Activated CD4-positive, alpha-beta T cell treated with anti-CD3 and anti-CD28 coated beads, Interleukin-2, amount 10 ng/mL, durations not matched to agents 7 days and 5 days (primary cell): ENCODE measurements around the gene ABCG1. TPM values are rescaled to one million over a fixed set of nuclear protein-coding genes. Genes with fewer than 3 reads are reported as not detected.

Source experiments
- CTCF ChIA-PET: fragments of 350-600 bp; sonication (Branson Sonifier 250); formaldehyde crosslinking; loops from one replicate; lab custom pipeline; 2021; ENCODE audit warnings: antibody characterized with exemption; lab: Charles Lee
- POLR2A ChIA-PET: fragments of 350-600 bp; sonication (Branson Sonifier 250); formaldehyde crosslinking; loops from one replicate; lab custom pipeline; 2021; ENCODE audit warnings: antibody characterized with exemption; lab: Charles Lee
- DNase-seq: peaks from one replicate; pipeline ENCODE4 v3.0.0-alpha.2; 2020
- H3K27ac Mint-ChIP-seq: one replicate; pipeline ENCODE4 v1.8.0; 2021; ENCODE audit warnings: mild to moderate bottlenecking, moderate library complexity, mixed read lengths
- H3K27me3 Mint-ChIP-seq: one replicate; pipeline ENCODE4 v1.8.0; 2021; ENCODE audit warnings: mixed read lengths
- H3K36me3 Mint-ChIP-seq: one replicate; pipeline ENCODE4 v1.8.0; 2021; ENCODE audit warnings: low read depth, mixed read lengths
- H3K4me1 Mint-ChIP-seq: one replicate; pipeline ENCODE4 v1.8.0; 2021; ENCODE audit warnings: mixed read lengths
- H3K4me3 Mint-ChIP-seq: one replicate; pipeline ENCODE4 v1.8.0; 2021; ENCODE audit warnings: mild to moderate bottlenecking, moderate library complexity, mixed read lengths
- H3K9me3 Mint-ChIP-seq: one replicate; pipeline ENCODE4 v1.8.0; 2021; ENCODE audit warnings: mixed read lengths
- total RNA-seq, 2 experiments: library from RNA; stranded (reverse); gene quantifications; one replicate each; pipeline ENCODE4 v1.2.3, GENCODE V29; 2021

ABCG1 gene
- total RNA-seq, 2 experiments from 2014 or later: 10.2 to 12.3 TPM

- Mint-ChIP-seq H3K27ac (no peak overlapping the region), H3K27me3 (no peaks in the 10 kb centered on the region), H3K4me1 (peaks cover 12% of the 10 kb centered on the region), H3K9me3 (no peaks in the 10 kb centered on the region), H3K4me3 (no peak overlapping the region), H3K36me3 (no peaks in the 10 kb centered on the region)
- CTCF ChIA-PET: interaction anchor here (0.7 to 4.0 kb wide), 5 partner anchors 9 to 115 kb away, joined by 3 to 52 read pairs (median 3); no protein-coding TSS in a partner anchor
- DNase-seq: no peak
- POLR2A ChIA-PET: no interaction called here
Observed at GRCh38 chr21:42261829-42262200, 42.9 kb downstream of the ABCG1 start.

GRCh38 chr21:42262831-42263231 is 43.9 kb downstream of the ABCG1 start:
- Mint-ChIP-seq H3K36me3 (peaks cover 1% of the 10 kb centered on the region), H3K27ac (no peak overlapping the region), H3K4me3 (no peak overlapping the region), H3K9me3 (no peaks in the 10 kb centered on the region), H3K4me1 (peaks cover 23% of the 10 kb centered on the region), H3K27me3 (no peaks in the 10 kb centered on the region)
- no peak for DNase-seq
- ChIA-PET POLR2A (no interaction called here), CTCF (interaction anchor here (1.0 to 2.3 kb wide), 3 partner anchors 9 to 11 kb away, joined by 3 to 5 read pairs (median 3); no protein-coding TSS in a partner anchor)

DNA sequence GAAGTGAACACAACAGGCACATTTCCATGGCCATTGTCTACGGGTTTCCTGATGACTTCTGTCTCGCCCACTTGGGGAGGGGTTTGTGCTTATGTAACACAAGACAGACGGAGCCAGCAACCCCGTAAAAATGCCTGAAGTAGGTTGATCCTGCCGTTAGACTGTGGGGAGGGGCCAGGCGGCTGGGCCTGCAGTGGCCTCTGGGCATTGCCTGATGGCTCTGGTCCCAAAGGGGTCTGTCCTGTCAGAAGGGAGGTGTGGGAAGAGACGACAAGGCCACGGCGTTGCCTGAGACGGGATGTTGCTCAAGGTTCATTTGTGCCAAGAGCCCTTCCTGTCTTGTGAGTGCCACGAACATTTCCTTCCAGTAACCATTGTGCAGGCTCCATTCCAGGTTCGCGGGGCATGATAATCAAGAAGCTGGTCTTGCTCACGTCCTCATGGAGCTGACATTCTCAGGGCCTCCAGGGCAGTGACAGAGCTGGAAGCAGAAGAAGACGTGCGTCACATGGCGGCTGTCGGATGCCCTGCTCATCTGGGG is 44.7 kb downstream of the ABCG1 start:
- H3K27ac Mint-ChIP-seq: peak overlapping the region; percentile 69
- no peak for DNase-seq
- H3K27me3 Mint-ChIP-seq: no peaks in the 10 kb centered on the region
- H3K9me3 Mint-ChIP-seq: no peaks in the 10 kb centered on the region
- peaks cover 26% of the 10 kb centered on the region for H3K4me1 Mint-ChIP-seq
- H3K36me3 Mint-ChIP-seq: peaks cover 1% of the 10 kb centered on the region
- H3K4me3 Mint-ChIP-seq: no peak overlapping the region
- CTCF ChIA-PET: interaction anchor here (1.0 to 2.3 kb wide), 2 partner anchors 8 to 11 kb away, joined by 3 to 5 read pairs; no protein-coding TSS in a partner anchor
- POLR2A ChIA-PET: no interaction called here

DNA sequence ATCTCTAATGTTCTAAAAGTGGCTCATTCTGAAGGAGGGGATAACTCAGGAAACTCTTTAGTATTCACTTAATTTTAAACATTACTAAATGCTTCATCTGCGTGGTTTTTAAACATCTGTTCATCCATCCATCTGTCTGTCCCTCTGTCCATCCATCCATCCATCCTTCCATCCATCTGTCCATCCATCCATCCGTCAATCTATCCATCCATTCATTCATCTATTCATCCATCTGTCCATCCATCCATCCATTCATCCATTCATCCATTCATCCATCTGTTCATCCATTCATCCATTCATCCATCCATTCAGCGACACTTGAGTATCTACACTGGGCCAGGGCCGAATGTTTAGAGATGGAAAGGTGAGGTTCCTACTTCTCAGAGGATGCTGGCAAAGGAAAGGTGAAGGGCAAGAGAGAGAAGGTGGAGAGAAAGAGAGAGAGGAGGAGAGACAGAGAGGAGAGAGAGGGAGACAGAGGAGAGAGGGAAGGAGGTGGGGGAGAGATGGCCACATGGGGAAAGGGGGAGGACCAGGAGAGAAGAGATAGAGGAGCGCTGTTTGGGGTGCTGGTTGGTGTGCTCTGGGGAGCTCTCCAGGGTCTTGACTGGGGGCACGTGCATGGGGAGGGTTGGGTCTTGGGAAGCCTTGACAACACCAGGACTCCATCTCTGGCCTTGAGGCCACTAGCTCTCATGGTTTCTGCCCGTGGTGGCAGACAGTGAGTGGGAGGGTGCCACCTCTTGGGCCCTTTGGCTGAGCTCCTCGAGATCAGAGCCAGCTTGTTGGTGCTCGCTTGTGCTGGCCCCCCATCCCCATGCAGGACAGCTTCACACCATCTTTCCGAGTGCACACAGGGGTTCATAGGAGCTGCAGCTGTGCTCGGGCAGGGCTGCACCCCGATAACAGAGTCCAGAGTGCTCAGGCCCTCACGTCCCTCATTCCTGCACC is 45.6 kb downstream of the ABCG1 start:
- Mint-ChIP-seq H3K36me3 (peaks cover 1% of the 10 kb centered on the region), H3K4me3 (no peak overlapping the region), H3K4me1 (peaks cover 34% of the 10 kb centered on the region), H3K9me3 (no peaks in the 10 kb centered on the region), H3K27me3 (no peaks in the 10 kb centered on the region), H3K27ac (no peak overlapping the region)
- no peak for DNase-seq
- POLR2A ChIA-PET: no interaction called here
- CTCF ChIA-PET: no interaction called here

DNA sequence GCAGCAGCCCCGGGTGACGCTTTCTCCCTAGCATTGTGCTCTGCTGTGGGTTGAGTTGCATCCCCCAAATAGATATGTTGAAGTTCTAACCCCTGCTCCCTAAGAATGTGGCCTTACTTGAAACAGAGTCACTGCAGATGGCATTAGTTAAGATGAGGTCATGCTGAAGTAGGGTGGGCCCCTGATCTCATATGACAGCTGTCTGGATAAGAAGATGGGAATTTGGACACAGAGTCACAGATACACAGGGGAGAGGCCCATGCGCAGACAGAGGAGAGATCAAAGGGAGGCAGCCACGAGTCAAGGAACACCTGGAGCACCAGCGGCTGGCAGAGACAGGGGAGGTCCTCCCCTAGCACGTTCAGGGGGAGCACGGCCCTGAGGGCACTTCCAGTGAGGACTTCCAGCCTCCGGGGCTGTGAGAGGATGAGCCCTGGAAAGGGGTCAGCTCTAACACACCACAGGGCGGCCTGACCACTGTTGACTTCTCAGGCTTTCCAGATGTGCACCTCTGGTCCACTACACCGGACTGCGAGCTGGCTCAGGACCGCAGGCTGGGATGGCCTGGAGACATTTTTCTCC is 46.4 kb downstream of the ABCG1 start:
- Mint-ChIP-seq H3K27ac (no peak overlapping the region), H3K36me3 (peaks cover 1% of the 10 kb centered on the region), H3K9me3 (no peaks in the 10 kb centered on the region), H3K4me1 (peaks cover 37% of the 10 kb centered on the region), H3K27me3 (no peaks in the 10 kb centered on the region), H3K4me3 (no peak overlapping the region)
- CTCF ChIA-PET: interaction anchor here (0.9 kb wide), 1 partner anchor 125 kb away, joined by 4 read pairs; no protein-coding TSS in a partner anchor
- POLR2A ChIA-PET: no interaction called here
- DNase-seq: no peak

DNA sequence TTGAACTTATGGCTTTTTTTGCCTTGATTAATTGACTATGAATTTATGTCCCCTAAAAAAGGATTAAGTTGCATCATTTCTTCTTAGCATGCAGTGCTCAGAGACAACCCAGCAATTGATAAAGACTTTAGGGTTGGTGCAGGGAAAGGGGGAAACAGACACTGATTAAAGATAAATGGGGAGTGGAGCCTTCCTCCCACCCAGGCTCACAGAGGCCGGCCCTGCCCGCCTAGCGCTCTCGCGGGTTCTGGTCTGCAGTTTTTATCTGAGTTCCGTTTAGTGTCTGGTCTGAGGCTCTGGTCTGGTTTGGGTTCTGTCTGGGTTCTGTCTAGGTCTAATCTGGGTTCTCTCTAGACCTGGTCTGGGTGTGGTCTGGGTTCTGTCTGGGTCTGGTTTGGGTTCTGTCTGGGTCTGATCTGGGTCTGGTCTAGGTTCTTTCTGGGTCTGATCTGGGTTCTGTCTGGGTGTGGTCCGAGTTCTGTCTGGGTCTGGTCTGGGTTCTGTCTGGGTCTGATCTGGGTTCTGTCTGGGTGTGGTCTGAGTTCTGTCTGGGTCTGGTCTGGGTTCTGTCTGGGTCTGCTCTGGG is 48.1 kb downstream of the ABCG1 start:
- ChIA-PET CTCF (no interaction called here), POLR2A (no interaction called here)
- Mint-ChIP-seq H3K4me1 (peaks cover 37% of the 10 kb centered on the region), H3K36me3 (peaks cover 1% of the 10 kb centered on the region), H3K27me3 (no peaks in the 10 kb centered on the region), H3K4me3 (no peak overlapping the region), H3K27ac (peak overlapping the region; percentile 84), H3K9me3 (no peaks in the 10 kb centered on the region)
- DNase-seq: no peak

DNA sequence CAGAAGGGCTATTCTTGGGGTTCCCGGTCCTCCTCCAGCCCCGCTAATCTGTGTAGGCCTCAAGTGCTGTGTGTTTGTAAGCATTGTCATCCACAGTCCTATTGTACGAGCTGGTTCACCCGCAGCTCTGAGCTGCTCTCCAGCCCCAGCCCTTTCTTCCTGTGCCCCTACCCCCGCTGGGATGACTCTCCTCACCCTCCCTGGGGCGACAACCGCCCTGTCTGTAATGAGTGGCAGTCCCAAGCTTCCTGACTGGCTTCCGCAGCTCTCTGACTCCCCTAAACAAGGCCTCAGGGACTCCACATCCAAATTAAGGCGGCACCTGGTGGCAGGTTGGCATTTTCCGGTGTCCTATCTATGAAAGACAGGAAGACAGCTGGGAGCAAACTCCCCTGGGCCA is 50.4 kb downstream of the ABCG1 start:
- CTCF ChIA-PET: interaction anchor here (0.6 to 2.5 kb wide), 7 partner anchors 11 to 123 kb away, joined by 3 to 13 read pairs (median 4); no protein-coding TSS in a partner anchor

GRCh38 chr21:42271065-42271464 is 52.1 kb downstream of the ABCG1 start:
- CTCF ChIA-PET: interaction anchor here (0.9 to 2.5 kb wide), 7 partner anchors 8 to 126 kb away, joined by 3 to 13 read pairs (median 4); no protein-coding TSS in a partner anchor
- H3K9me3 Mint-ChIP-seq: no peaks in the 10 kb centered on the region
- peaks cover 1% of the 10 kb centered on the region for H3K36me3 Mint-ChIP-seq
- H3K27me3 Mint-ChIP-seq: no peaks in the 10 kb centered on the region
- H3K4me3 Mint-ChIP-seq: no peak overlapping the region
- POLR2A ChIA-PET: no interaction called here
- H3K27ac Mint-ChIP-seq: no peak overlapping the region
- H3K4me1 Mint-ChIP-seq: peaks cover 34% of the 10 kb centered on the region
- DNase-seq: no peak

More for the DNA sequence above, 50.4 kb downstream of the ABCG1 start:
- Mint-ChIP-seq H3K9me3 (no peaks in the 10 kb centered on the region), H3K27ac (peak overlapping the region; percentile 87), H3K36me3 (peaks cover 1% of the 10 kb centered on the region), H3K4me1 (peaks cover 36% of the 10 kb centered on the region), H3K27me3 (no peaks in the 10 kb centered on the region), H3K4me3 (no peak overlapping the region)
- POLR2A ChIA-PET: interaction anchor here (0.6 kb wide), 1 partner anchor 192 kb away, joined by 3 read pairs; no protein-coding TSS in a partner anchor
- no peak for DNase-seq

- no peak overlapping the region for H3K27ac Mint-ChIP-seq
- H3K4me1 Mint-ChIP-seq: peaks cover 25% of the 10 kb centered on the region
- no peak for DNase-seq
- no peaks in the 10 kb centered on the region for H3K36me3 Mint-ChIP-seq
- H3K27me3 Mint-ChIP-seq: no peaks in the 10 kb centered on the region
- POLR2A ChIA-PET: interaction anchor here (0.7 kb wide), 1 partner anchor 345 kb away, joined by 3 read pairs; no protein-coding TSS in a partner anchor
- CTCF ChIA-PET: interaction anchor here (0.8 to 1.9 kb wide), 5 partner anchors 9 to 127 kb away, joined by 3 to 5 read pairs (median 3); no protein-coding TSS in a partner anchor
- H3K9me3 Mint-ChIP-seq: no peaks in the 10 kb centered on the region
- no peak overlapping the region for H3K4me3 Mint-ChIP-seq
Observed at GRCh38 chr21:42272109-42272962, 53.4 kb downstream of the ABCG1 start.

DNA sequence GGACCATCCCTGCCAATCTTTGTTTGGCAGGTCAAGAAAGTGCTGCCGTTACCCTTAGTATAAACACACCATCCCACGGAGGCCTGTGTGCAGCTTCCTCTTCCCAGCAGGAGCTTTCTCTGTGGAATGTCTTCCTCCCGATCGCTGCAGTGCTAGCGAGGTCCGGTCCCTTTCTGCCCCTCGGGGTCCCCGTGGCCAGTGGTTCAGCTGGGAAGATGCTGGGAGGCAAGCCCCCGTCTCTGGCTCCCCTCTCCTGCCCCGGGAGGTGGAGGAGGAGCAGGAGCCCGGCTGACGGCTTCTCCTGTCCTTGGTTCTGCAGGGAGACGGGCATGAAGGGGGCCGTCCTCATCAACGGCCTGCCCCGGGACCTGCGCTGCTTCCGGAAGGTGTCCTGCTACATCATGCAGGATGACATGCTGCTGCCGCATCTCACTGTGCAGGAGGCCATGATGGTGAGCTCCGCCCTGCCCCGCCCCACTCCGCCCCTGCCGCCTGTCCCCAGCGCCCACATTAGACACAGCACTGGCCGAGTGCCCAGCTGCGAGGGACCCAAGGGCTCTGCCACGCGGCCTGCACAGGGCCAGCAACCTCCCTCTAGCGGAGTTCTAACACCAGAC is 54.2 kb downstream of the ABCG1 start:
- Mint-ChIP-seq H3K4me1 (peaks cover 17% of the 10 kb centered on the region), H3K27ac (no peak overlapping the region), H3K27me3 (no peaks in the 10 kb centered on the region), H3K36me3 (no peaks in the 10 kb centered on the region), H3K9me3 (no peaks in the 10 kb centered on the region), H3K4me3 (no peak overlapping the region)
- no peak for DNase-seq
- CTCF ChIA-PET: interaction anchor here (0.8 to 2.0 kb wide), 3 partner anchors 10 to 14 kb away, joined by 3 to 6 read pairs (median 5); no protein-coding TSS in a partner anchor
- POLR2A ChIA-PET: no interaction called here

DNA sequence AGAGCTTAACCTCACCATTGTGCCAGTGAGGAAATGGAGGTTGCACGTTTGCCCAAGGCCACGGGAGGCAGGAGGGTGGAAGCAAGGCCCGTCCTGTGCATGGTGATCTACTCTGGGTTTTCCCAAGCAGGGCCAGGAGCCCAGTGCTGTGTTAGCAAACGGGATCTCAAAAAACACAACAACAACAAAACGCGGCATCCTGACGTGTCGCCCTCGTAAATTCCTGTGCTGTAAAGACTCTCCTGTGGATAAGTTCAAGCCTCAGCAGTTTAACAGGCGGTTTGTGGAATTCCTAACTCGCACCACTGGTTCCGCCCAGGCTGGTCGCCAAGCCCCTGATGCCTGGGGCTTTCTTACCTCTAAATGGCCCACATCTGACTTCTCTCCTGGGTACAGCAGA is 57.1 kb downstream of the ABCG1 start:
- no peak for DNase-seq
- POLR2A ChIA-PET: no interaction called here
- Mint-ChIP-seq H3K9me3 (no peaks in the 10 kb centered on the region), H3K4me3 (no peak overlapping the region), H3K27ac (no peak overlapping the region), H3K27me3 (no peaks in the 10 kb centered on the region), H3K36me3 (no peaks in the 10 kb centered on the region), H3K4me1 (no peaks in the 10 kb centered on the region)
- CTCF ChIA-PET: interaction anchor here (1.5 kb wide), 1 partner anchor 23 kb away, joined by 3 read pairs; no protein-coding TSS in a partner anchor
